Lung (tissue), 12 donors: ENCODE data around the gene ATP10A. TPM values are rescaled to one million over a fixed set of nuclear protein-coding genes. Genes with fewer than 3 reads are reported as not detected.

Source experiments
- ATAC-seq: fragments of 200-7000 bp; cut with Tn5 transposase; one replicate; pipeline ENCODE4 v1.9.1; 2020; ENCODE audit warnings: moderate number of reproducible peaks; ENCODE audit not compliant: insufficient read depth, low FRiP score
- DNase-seq, 3 donors: peaks; one replicate each; pipeline ENCODE4 v3.0.0-alpha.2; 2013 to 2017
- H3K27ac ChIP-seq, 2 donors: one replicate each; pipeline ENCODE4 v1.5.1; 2013; ENCODE audit warnings: mild to moderate bottlenecking in 2 of 2, moderate library complexity in 2 of 2, control low read depth in 1 of 2, inconsistent platforms in 1 of 2, low read depth in 1 of 2, low read length in 1 of 2
- H3K27me3 ChIP-seq, 3 donors: one replicate each; pipeline ENCODE4 v1.5.1; 2013; ENCODE audit warnings: low read length in 2 of 3; ENCODE audit not compliant: control insufficient read depth in 3 of 3, insufficient read depth in 3 of 3
- H3K36me3 ChIP-seq, 4 donors: one replicate each; pipeline ENCODE4 v1.5.1; 2013; ENCODE audit warnings: low read length in 4 of 4, mild to moderate bottlenecking in 1 of 4, moderate library complexity in 1 of 4; ENCODE audit not compliant: control insufficient read depth in 4 of 4, insufficient read depth in 4 of 4
- H3K4me1 ChIP-seq, 5 donors: one replicate each; pipeline ENCODE4 v1.5.1; 2013; ENCODE audit warnings: low read length in 5 of 5, mild to moderate bottlenecking in 2 of 5, moderate library complexity in 1 of 5; ENCODE audit not compliant: control insufficient read depth in 5 of 5, insufficient read depth in 5 of 5
- H3K4me3 ChIP-seq: one replicate; pipeline ENCODE4 v1.5.1; 2013; ENCODE audit warnings: mild to moderate bottlenecking, control low read depth, moderate library complexity
- H3K9ac ChIP-seq, 2 donors: one replicate each; pipeline ENCODE4 v1.5.1; 2013; ENCODE audit warnings: low read length in 2 of 2, control low read depth in 1 of 2; ENCODE audit not compliant: insufficient read depth in 1 of 2
- H3K9me3 ChIP-seq, 4 donors: one replicate each; pipeline ENCODE4 v1.5.1; 2013; ENCODE audit warnings: low read length in 3 of 4, mild to moderate bottlenecking in 1 of 4, moderate library complexity in 1 of 4; ENCODE audit not compliant: control insufficient read depth in 4 of 4, insufficient read depth in 3 of 4
- CTCF ChIP-seq: IDR thresholded peaks from 2 replicates; pipeline ENCODE4 v1.5.1; 2012; ENCODE audit warnings: mild to moderate bottlenecking; ENCODE audit errors: control extremely low read depth, extremely low read depth
- WGBS, 2 donors: extraction: QIAGEN DNeasy Blood & Tissue Kit; methylation state at CpG; one replicate each; pipeline ENCODE4 v1.1.7; 2013; 5-methylcytosine and 5-hydroxymethylcytosine counted together
- polyA plus RNA-seq, 2 donors: library from polyadenylated mRNA; stranded (reverse); fragments of 200-250 nt; gene quantifications; one replicate each; pipeline ENCODE4 v1.2.1, GENCODE V29; 2013
- total RNA-seq, 2 donors: library from RNA; depleted of rRNA in 1 of 2; stranded (reverse); fragments of >200 nt in 1 of 2; gene quantifications; one replicate each; pipeline ENCODE4 v1.2.1, GENCODE V29; 2014 to 2021
- donor health status: control.
- donor health status: control.
- donor health status: Bipolar disorder and iron deficiency.
- donor health status: healthy.
- donor health status: DM: yes; HTN: yes; CAD: no.

ATP10A gene
- total and polyA plus RNA-seq, 4 donors = 4.5 to 33.7 (median 6.2) TPM

GRCh38 chr15:25706176-25706955 lies 156.8 kb downstream of the ATP10A start:
- H3K4me1 ChIP-seq = no peaks in the 10 kb centered on the region
- no peak overlapping the region for H3K4me3 ChIP-seq
- DNase-seq (no peak), ATAC-seq (no peak)
- H3K27me3 ChIP-seq = no peaks in the 10 kb centered on the region
- WGBS, 2 donors = 85 to 87% methylated on average over 20 of the region's 20 CpGs
- no peak overlapping the region for H3K27ac ChIP-seq
- peaks cover 0 to 17% (median 0%) of the 10 kb centered on the region in 4 donors for H3K36me3 ChIP-seq
- TF ChIP-seq CTCF = no peak
- no peak overlapping the region for H3K9ac ChIP-seq
- H3K9me3 ChIP-seq = no peaks in the 10 kb centered on the region

- no peak overlapping the region for H3K27ac ChIP-seq
- H3K9ac ChIP-seq = no peak overlapping the region
- ATAC-seq (no peak), DNase-seq (no peak)
- no peak overlapping the region for H3K4me3 ChIP-seq
- no peaks in the 10 kb centered on the region for H3K4me1 ChIP-seq
- no peaks in the 10 kb centered on the region for H3K27me3 ChIP-seq
- no peaks in the 10 kb centered on the region for H3K9me3 ChIP-seq
- 89 to 90% methylated on average over 17 of the region's 17 CpGs for WGBS, 2 donors
- peaks cover 0 to 19% (median 0%) of the 10 kb centered on the region in 4 donors for H3K36me3 ChIP-seq
- no peak for TF ChIP-seq CTCF
These were observed 157.6 kb downstream of the ATP10A start for GRCh38 chr15:25705433-25706115.

GRCh38 chr15:25703726-25704125 lies 159.4 kb downstream of the ATP10A start:
- TF ChIP-seq CTCF = no peak
- no peak for DNase-seq

More at GRCh38 chr15:25703726-25704125, 159.4 kb downstream of the ATP10A start:
- WGBS, 2 donors = 92 to 93% methylated on average over 6 of the region's 6 CpGs
- Histone ChIP-seq H3K9ac (no peak overlapping the region), H3K9me3 (no peaks in the 10 kb centered on the region), H3K4me1 (no peaks in the 10 kb centered on the region), H3K4me3 (no peak overlapping the region), H3K27me3 (no peaks in the 10 kb centered on the region), H3K27ac (no peak overlapping the region), H3K36me3 (peaks cover 0 to 19% (median 0%) of the 10 kb centered on the region in 4 donors)
- ATAC-seq = no peak
